H9 (cell line): ENCODE data around the gene SMURF1. TPM values are rescaled to one million over a fixed set of nuclear protein-coding genes. Genes with fewer than 3 reads are reported as not detected.
A peak's percentile ranks its signal among the peaks of the same experiment; 100 is the strongest.

Experiments used
- DNase-seq: peaks from one replicate; pipeline ENCODE4 v3.0.0-alpha.2; 2017
- H2AFZ ChIP-seq: one replicate; pipeline ENCODE4 v1.6.1; 2013; ENCODE audit warnings: mild to moderate bottlenecking, low read length, control low read depth, moderate library complexity
- H2AK5ac ChIP-seq: 2 replicates; pipeline ENCODE4 v1.6.1; 2013; ENCODE audit warnings: low read length, control low read depth, mixed read lengths; ENCODE audit not compliant: insufficient read length
- H2BK120ac ChIP-seq: one replicate; pipeline ENCODE4 v1.6.1; 2013; ENCODE audit warnings: low read depth, mild to moderate bottlenecking, low read length, control low read depth, inconsistent platforms; ENCODE audit not compliant: poor library complexity, severe bottlenecking
- H2BK12ac ChIP-seq: 2 replicates; pipeline ENCODE4 v1.6.1; 2013; ENCODE audit warnings: low read length, control low read depth, mixed read lengths, low read depth; ENCODE audit not compliant: insufficient read length
- H2BK15ac ChIP-seq: 2 replicates; pipeline ENCODE4 v1.6.1; 2013; ENCODE audit warnings: low read depth, low read length, control low read depth
- H2BK20ac ChIP-seq: one replicate; pipeline ENCODE4 v1.6.1; 2013; ENCODE audit warnings: low read depth, mild to moderate bottlenecking, low read length, control low read depth, inconsistent platforms; ENCODE audit not compliant: poor library complexity, severe bottlenecking
- H2BK5ac ChIP-seq: 2 replicates; pipeline ENCODE4 v1.6.1; 2013; ENCODE audit warnings: low read length, control low read depth, mixed read lengths; ENCODE audit not compliant: insufficient read length
- H3K14ac ChIP-seq: 2 replicates; pipeline ENCODE4 v1.6.1; 2013; ENCODE audit warnings: low read length, control low read depth; ENCODE audit not compliant: insufficient read depth
- H3K18ac ChIP-seq: 2 replicates; pipeline ENCODE4 v1.6.1; 2013; ENCODE audit warnings: low read depth, mild to moderate bottlenecking, mixed read lengths, low read length, control low read depth; ENCODE audit not compliant: insufficient read length
- H3K23ac ChIP-seq: 2 replicates; pipeline ENCODE4 v1.6.1; 2013; ENCODE audit warnings: low read length, control low read depth, mixed read lengths, low read depth; ENCODE audit not compliant: insufficient read length
- H3K23me2 ChIP-seq: 2 replicates; pipeline ENCODE4 v1.6.1; 2013; ENCODE audit warnings: low read depth, mild to moderate bottlenecking, mixed read lengths, low read length, control low read depth; ENCODE audit not compliant: insufficient read length, poor library complexity, severe bottlenecking
- H3K27ac ChIP-seq: 2 replicates; pipeline ENCODE4 v1.5.1; 2013; ENCODE audit warnings: low read length, control low read depth, mixed read lengths, low read depth; ENCODE audit not compliant: insufficient read length
- H3K27me3 ChIP-seq: 2 replicates; pipeline ENCODE4 v1.6.1; 2013; ENCODE audit warnings: low read length, control low read depth, inconsistent platforms; ENCODE audit not compliant: insufficient read depth
- H3K4ac ChIP-seq: 2 replicates; pipeline ENCODE4 v1.6.1; 2013; ENCODE audit warnings: low read depth, mild to moderate bottlenecking, control low read depth, inconsistent platforms, low read length, moderate library complexity
- H3K4me1 ChIP-seq: 2 replicates; pipeline ENCODE4 v1.6.1; 2013; ENCODE audit warnings: low read length, control low read depth, inconsistent platforms; ENCODE audit not compliant: insufficient read depth
- H3K4me2 ChIP-seq: 2 replicates; pipeline ENCODE4 v1.6.1; 2013; ENCODE audit warnings: low read length, control low read depth, mixed read lengths; ENCODE audit not compliant: insufficient read length, insufficient read depth
- H3K56ac ChIP-seq: 2 replicates; pipeline ENCODE4 v1.6.1; 2013; ENCODE audit warnings: low read depth, mild to moderate bottlenecking, mixed read lengths, low read length, control low read depth; ENCODE audit not compliant: insufficient read length
- H3K79me1 ChIP-seq: 2 replicates; pipeline ENCODE4 v1.6.1; 2013; ENCODE audit warnings: low read depth, mild to moderate bottlenecking, moderate library complexity, low read length, control low read depth, inconsistent platforms; ENCODE audit not compliant: insufficient read depth, poor library complexity, severe bottlenecking
- H3K79me2 ChIP-seq: 2 replicates; pipeline ENCODE4 v1.6.1; 2013; ENCODE audit warnings: low read length, control low read depth, inconsistent platforms; ENCODE audit not compliant: insufficient read depth
- H3K9ac ChIP-seq: 2 replicates; pipeline ENCODE4 v1.6.1; 2013; ENCODE audit warnings: low read length, control low read depth, mixed read lengths; ENCODE audit not compliant: insufficient read length; ENCODE audit errors: extremely low read depth
- H3K9me3 ChIP-seq: one replicate; pipeline ENCODE4 v1.6.1; 2013; ENCODE audit warnings: low read depth, low read length, inconsistent platforms; ENCODE audit not compliant: control insufficient read depth
- H3T11ph ChIP-seq: one replicate; pipeline ENCODE4 v1.6.1; 2013; ENCODE audit warnings: mild to moderate bottlenecking, low read length, control low read depth, inconsistent platforms
- H4K20me1 ChIP-seq: one replicate; pipeline ENCODE4 v1.6.1; 2013; ENCODE audit not compliant: control insufficient read depth, insufficient read length, insufficient read depth
- H4K5ac ChIP-seq: 2 replicates; pipeline ENCODE4 v1.6.1; 2013; ENCODE audit warnings: low read depth, mild to moderate bottlenecking, mixed read lengths, low read length, control low read depth; ENCODE audit not compliant: insufficient read length
- H4K8ac ChIP-seq: replicated peaks from 2 replicates; pipeline ENCODE4 v1.6.1; 2013; ENCODE audit warnings: low read length, control low read depth, mixed read lengths, low read depth; ENCODE audit not compliant: insufficient read length
- H4K91ac ChIP-seq: 2 replicates; pipeline ENCODE4 v1.6.1; 2013; ENCODE audit warnings: low read depth, mild to moderate bottlenecking, moderate library complexity, mixed read lengths, low read length, control low read depth; ENCODE audit not compliant: insufficient read length
- H3K27ac Mint-ChIP-seq, 3 experiments: 2 replicates in 2 of 3; 3 replicates in 1 of 3; pipeline ENCODE4 v1.8.0; 2020 to 2021; ENCODE audit warnings: mixed read lengths in 3 of 3, mild to moderate bottlenecking in 1 of 3, moderate library complexity in 1 of 3
- H3K27me3 Mint-ChIP-seq: 2 replicates; pipeline ENCODE4 v1.8.0; 2021; ENCODE audit warnings: low read depth, mild to moderate bottlenecking, moderate library complexity, mixed read lengths
- H3K36me3 Mint-ChIP-seq, 3 experiments: 2 replicates in 2 of 3; 3 replicates in 1 of 3; pipeline ENCODE4 v1.8.0; 2020 to 2021; ENCODE audit warnings: low read depth in 3 of 3, mixed read lengths in 3 of 3; ENCODE audit not compliant: insufficient read depth in 1 of 3
- H3K4me1 Mint-ChIP-seq, 2 experiments: 2 replicates each; pipeline ENCODE4 v1.8.0; 2020; ENCODE audit warnings: mixed read lengths in 2 of 2
- H3K4me3 Mint-ChIP-seq, 2 experiments: 2 replicates in 1 of 2; 3 replicates in 1 of 2; pipeline ENCODE4 v1.8.0; 2020 to 2021; ENCODE audit warnings: mild to moderate bottlenecking in 2 of 2, mixed read lengths in 2 of 2, moderate library complexity in 1 of 2
- H3K9me3 Mint-ChIP-seq, 2 experiments: 2 replicates in 1 of 2; 3 replicates in 1 of 2; pipeline ENCODE4 v1.8.0; 2020; ENCODE audit warnings: mild to moderate bottlenecking in 2 of 2, mixed read lengths in 2 of 2, moderate library complexity in 1 of 2
- CTCF ChIP-seq: fragments of 200-600 bp; sonication (generic); conservative IDR thresholded peaks from 3 replicates; pipeline ENCODE4 v1.8.0; 2021; ENCODE audit warnings: antibody characterized with exemption, mild to moderate bottlenecking
- WGBS: extraction: QIAGEN DNeasy Blood & Tissue Kit; methylation state at CpG from one replicate; pipeline ENCODE4 v1.1.7; 2013; ENCODE audit warnings: missing lambda C conversion rate, low lambda C conversion rate, mixed read lengths; ENCODE audit not compliant: insufficient read length; ENCODE audit errors: extremely low coverage; 5-methylcytosine and 5-hydroxymethylcytosine counted together
- total RNA-seq: library from RNA; stranded (reverse); gene quantifications from 2 replicates; pipeline ENCODE4 v1.2.1, GENCODE V29; 2021

SMURF1 gene
- total RNA-seq, 1 experiment from 2014 or later: 29.4 TPM

- no peak overlapping the region for H3K9ac ChIP-seq
- no peak overlapping the region for H2BK20ac ChIP-seq
- H3K4me3 Mint-ChIP-seq: no peak overlapping the region
- no peak overlapping the region for H2BK5ac ChIP-seq
- H4K91ac ChIP-seq: no peak overlapping the region
- no peaks in the 10 kb centered on the region for H3K9me3 ChIP-seq
- TF ChIP-seq CTCF: no peak
- H3K79me1 ChIP-seq: no peaks in the 10 kb centered on the region
- H3K36me3 Mint-ChIP-seq: peaks cover 46 to 88% (median 82%) of the 10 kb centered on the region in 3 experiments
- H2BK120ac ChIP-seq: no peak overlapping the region
- H3K79me2 ChIP-seq: no peaks in the 10 kb centered on the region
- H2BK12ac ChIP-seq: no peak overlapping the region
- H3K18ac ChIP-seq: no peak overlapping the region
- peak overlapping the region in 1 of 3 experiments; percentile 34; a peak in 2 of 7 replicates for H3K27ac Mint-ChIP-seq
- WGBS: no CpG with 5 or more reads among the region's 36 CpGs
- no peak overlapping the region for H4K5ac ChIP-seq
- no peak overlapping the region for H3K27ac ChIP-seq
- H4K8ac ChIP-seq: no peak overlapping the region
- H3T11ph ChIP-seq: no peak overlapping the region
- H2BK15ac ChIP-seq: no peak overlapping the region
- H3K4me2 ChIP-seq: no peak overlapping the region
- no peak overlapping the region for H3K14ac ChIP-seq
- DNase-seq: no peak
- H4K20me1 ChIP-seq: no peaks in the 10 kb centered on the region
- no peaks in the 10 kb centered on the region for H3K27me3 Mint-ChIP-seq
- H3K27me3 ChIP-seq: peaks cover 2% of the 10 kb centered on the region; the same call in 1 of the 2 replicates
- no peak overlapping the region for H3K4ac ChIP-seq
- H2AK5ac ChIP-seq: no peak overlapping the region
- no peaks in the 10 kb centered on the region for H3K23me2 ChIP-seq
- no peak overlapping the region for H3K56ac ChIP-seq
- no peak overlapping the region for H2AFZ ChIP-seq
- no peak overlapping the region for H3K23ac ChIP-seq
- no peaks in the 10 kb centered on the region for H3K4me1 Mint-ChIP-seq
- no peaks in the 10 kb centered on the region for H3K4me1 ChIP-seq
- no peaks in the 10 kb centered on the region for H3K9me3 Mint-ChIP-seq
Measured at GRCh38 chr7:99011706-99012404, 132.1 kb downstream of the SMURF1 start.
